Fibroblast of mammary gland (primary cell): ENCODE measurements around the gene TRERF1.

Experiments used
- DNase-seq: peaks from one replicate; pipeline ENCODE4 v3.0.0-alpha.2; 2010; ENCODE audit warnings: low read depth
- H3K4me3 ChIP-seq: 2 replicates; pipeline ENCODE4 v1.5.1; 2011; ENCODE audit warnings: low read depth, mild to moderate bottlenecking, low read length, moderate library complexity; ENCODE audit not compliant: control insufficient read depth
- CTCF ChIP-seq: conservative IDR thresholded peaks from 2 replicates; pipeline ENCODE4 v1.5.1; 2011; ENCODE audit warnings: low read depth, low read length, inconsistent platforms; ENCODE audit not compliant: control insufficient read depth, insufficient read depth

Gene TRERF1

GRCh38 chr6:42372699-42373098 lies 79.0 kb downstream of the TRERF1 start:
- no peak for DNase-seq
- no peak for TF ChIP-seq CTCF
- no peak overlapping the region for H3K4me3 ChIP-seq

- no peak overlapping the region for H3K4me3 ChIP-seq
- no peak for TF ChIP-seq CTCF
- no peak for DNase-seq
Measured at GRCh38 chr6:42370323-42370985, 81.3 kb downstream of the TRERF1 start.

GRCh38 chr6:42369568-42369967 lies 82.2 kb downstream of the TRERF1 start:
- H3K4me3 ChIP-seq: no peak overlapping the region
- DNase-seq: no peak
- no peak for TF ChIP-seq CTCF

- no peak overlapping the region for H3K4me3 ChIP-seq
- DNase-seq: no peak
- TF ChIP-seq CTCF: no peak
Measured at GRCh38 chr6:42368181-42368580, 83.5 kb downstream of the TRERF1 start.

- H3K4me3 ChIP-seq: no peak overlapping the region
- TF ChIP-seq CTCF: no peak
- DNase-seq: no peak
Measured at GRCh38 chr6:42367353-42368011, 84.2 kb downstream of the TRERF1 start.

GRCh38 chr6:42366999-42367352 lies 84.8 kb downstream of the TRERF1 start:
- no peak for TF ChIP-seq CTCF
- no peak overlapping the region for H3K4me3 ChIP-seq
- DNase-seq: no peak

GRCh38 chr6:42366011-42366705 lies 85.6 kb downstream of the TRERF1 start:
- DNase-seq: no peak
- no peak overlapping the region for H3K4me3 ChIP-seq
- TF ChIP-seq CTCF: no peak
